GM23338 (cell line): ENCODE results near the gene TMEM60. TPM values are rescaled to one million over a fixed set of nuclear protein-coding genes. Genes with fewer than 3 reads are reported as not detected.

Experiments used
- ATAC-seq: fragments of 200-7000 bp; cut with Tn5 transposase; 3 replicates; pipeline ENCODE4 v1.9.1; 2020
- DNase-seq: peaks from one replicate; pipeline ENCODE4 v3.0.0-alpha.2; 2015; ENCODE audit warnings: low spot score
- H2AFZ ChIP-seq: fragments of 200-600 bp; sonication (generic); 2 replicates; pipeline ENCODE4 v1.8.0; 2016; ENCODE audit warnings: antibody characterized with exemption, mild to moderate bottlenecking, moderate library complexity
- H3F3A ChIP-seq: fragments of 200-600 bp; sonication (generic); replicated peaks from 2 replicates; pipeline ENCODE4 v1.8.0; 2017; ENCODE audit warnings: antibody characterized with exemption, mixed run types, low read depth
- H3K27ac ChIP-seq: fragments of 200-600 bp; sonication (generic); 2 replicates; pipeline ENCODE4 v1.6.1; 2016; ENCODE audit warnings: low read depth
- H3K27me3 ChIP-seq: fragments of 200-600 bp; sonication (generic); 2 replicates; pipeline ENCODE4 v1.8.0; 2016; ENCODE audit warnings: mild to moderate bottlenecking, mixed run types, moderate library complexity; ENCODE audit not compliant: insufficient read depth
- H3K36me3 ChIP-seq: fragments of 200-600 bp; sonication (generic); 2 replicates; pipeline ENCODE4 v1.8.0; 2016; ENCODE audit warnings: mild to moderate bottlenecking; ENCODE audit not compliant: insufficient read depth
- H3K4me1 ChIP-seq: fragments of 200-600 bp; sonication (generic); 2 replicates; pipeline ENCODE4 v1.8.0; 2016; ENCODE audit warnings: mild to moderate bottlenecking, moderate library complexity; ENCODE audit not compliant: insufficient read depth
- H3K4me2 ChIP-seq: fragments of 200-600 bp; sonication (generic); 2 replicates; pipeline ENCODE4 v1.7.1; 2017; ENCODE audit warnings: mixed run types
- H3K4me3 ChIP-seq: fragments of 200-600 bp; sonication (generic); 2 replicates; pipeline ENCODE4 v1.6.1; 2016; ENCODE audit warnings: mixed run types
- H3K79me2 ChIP-seq: fragments of 200-600 bp; sonication (generic); replicated peaks from 2 replicates; pipeline ENCODE4 v1.8.0; 2017; ENCODE audit warnings: mild to moderate bottlenecking; ENCODE audit not compliant: insufficient read depth
- H3K9me2 ChIP-seq: fragments of 200-600 bp; sonication (generic); 2 replicates; pipeline ENCODE4 v1.8.0; 2017; ENCODE audit not compliant: insufficient read depth
- H4K20me1 ChIP-seq: fragments of 200-600 bp; sonication (generic); replicated peaks from 2 replicates; pipeline ENCODE4 v1.8.0; 2017; ENCODE audit warnings: mild to moderate bottlenecking; ENCODE audit not compliant: insufficient read depth
- H3K27ac Mint-ChIP-seq: 2 replicates; pipeline ENCODE4 v1.8.0; 2020; ENCODE audit warnings: inconsistent platforms, mild to moderate bottlenecking, moderate library complexity, mixed read lengths
- H3K27me3 Mint-ChIP-seq: 3 replicates; pipeline ENCODE4 v1.8.0; 2022; ENCODE audit warnings: low read depth, mild to moderate bottlenecking, moderate library complexity, mixed read lengths, inconsistent platforms; ENCODE audit not compliant: insufficient read depth, poor library complexity
- H3K36me3 Mint-ChIP-seq: 3 replicates; pipeline ENCODE4 v1.8.0; 2021; ENCODE audit warnings: low read depth, mild to moderate bottlenecking, inconsistent platforms, moderate library complexity, mixed read lengths
- H3K4me1 Mint-ChIP-seq: 3 replicates; pipeline ENCODE4 v1.8.0; 2020; ENCODE audit warnings: mild to moderate bottlenecking, inconsistent platforms, mixed read lengths
- H3K4me3 Mint-ChIP-seq: 3 replicates; pipeline ENCODE4 v1.8.0; 2021; ENCODE audit warnings: moderate library complexity, mild to moderate bottlenecking, inconsistent platforms, mixed read lengths
- H3K9me3 Mint-ChIP-seq: 3 replicates; pipeline ENCODE4 v1.8.0; 2020; ENCODE audit warnings: moderate library complexity, mild to moderate bottlenecking, inconsistent platforms, mixed read lengths
- CREB1 ChIP-seq: fragments of 250-450 bp; sonication (Bioruptor Pico); IDR thresholded peaks from 2 replicates; pipeline ENCODE4 v1.5.0; 2020; ENCODE audit warnings: low read depth, mild to moderate bottlenecking, moderate library complexity
- EZH2 ChIP-seq: fragments of 200-600 bp; sonication (generic); IDR thresholded peaks from one replicate; pipeline ENCODE4 v1.8.0; 2017; ENCODE audit warnings: antibody characterized with exemption, mild to moderate bottlenecking, low read depth; ENCODE audit not compliant: unreplicated experiment
- EZH2phosphoT487 ChIP-seq: fragments of 200-600 bp; sonication (generic); IDR thresholded peaks from one replicate; pipeline ENCODE4 v1.8.1; 2018; ENCODE audit warnings: antibody characterized with exemption; ENCODE audit not compliant: unreplicated experiment
- JUNB ChIP-seq: IDR thresholded peaks from one replicate; pipeline ENCODE4 v1.6.1; 2016; ENCODE audit warnings: antibody characterized with exemption; ENCODE audit not compliant: unreplicated experiment
- NANOG ChIP-seq: IDR thresholded peaks from 2 replicates; pipeline ENCODE4 v1.6.1; 2016; ENCODE audit warnings: antibody characterized with exemption, borderline replicate concordance
- POLR2AphosphoS5 ChIP-seq: IDR thresholded peaks from 2 replicates; pipeline ENCODE4 v1.6.1; 2016; ENCODE audit warnings: antibody characterized with exemption, low read depth
- STAT1 ChIP-seq: IDR thresholded peaks from one replicate; pipeline ENCODE4 v1.6.1; 2016; ENCODE audit warnings: antibody characterized with exemption; ENCODE audit not compliant: unreplicated experiment
- ZNF114 ChIP-seq: fragments of 250-450 bp; sonication (Bioruptor Pico); IDR thresholded peaks from 2 replicates; pipeline ENCODE4 v1.5.0; 2020; ENCODE audit warnings: mild to moderate bottlenecking, moderate library complexity
- ZNF331 ChIP-seq: fragments of 250-450 bp; sonication (Bioruptor Pico); IDR thresholded peaks from 2 replicates; pipeline ENCODE4 v1.5.0; 2020; ENCODE audit warnings: low read depth, mild to moderate bottlenecking, moderate library complexity
- ZNF462 ChIP-seq: fragments of 250-450 bp; sonication (Bioruptor Pico); IDR thresholded peaks from 2 replicates; pipeline ENCODE4 v1.5.0; 2020; ENCODE audit warnings: mild to moderate bottlenecking, moderate library complexity
- polyA plus RNA-seq: library from polyadenylated mRNA; unstranded; fragments of >200 nt; fragmentation: Nextera tagmentation; extraction: Ambion mirVana; gene quantifications from 2 replicates; pipeline ENCODE4 v1.2.1, GENCODE V29; 2016
- total RNA-seq: library from RNA; depleted of rRNA; stranded (reverse); fragments of >200 nt; shearing (Covaris generic); gene quantifications from 2 replicates; pipeline ENCODE4 v1.2.3, GENCODE V29; 2014
- TF ChIP-seq, protein P1 (sequence below): IDR thresholded peaks from 2 replicates; pipeline ENCODE4 v1.6.1; 2016; ENCODE audit warnings: antibody characterized with exemption
- TF ChIP-seq, protein P2 (sequence below), 2 experiments: fragments of 200-600 bp in 1 of 2; sonication (generic) in 1 of 2; conservative IDR thresholded peaks; 2 replicates each; pipeline versions ENCODE4 v1.5.1 to v1.6.1; 2016 to 2017; ENCODE audit warnings: antibody characterized with exemption in 2 of 2, low read depth in 2 of 2, mild to moderate bottlenecking in 2 of 2, moderate library complexity in 1 of 2
- TF ChIP-seq, protein P3 (sequence below): IDR thresholded peaks from one replicate; pipeline ENCODE4 v1.6.1; 2018; ENCODE audit warnings: antibody characterized with exemption; ENCODE audit not compliant: unreplicated experiment

Gene TMEM60
- total and polyA plus RNA-seq, 2 experiments from 2014 or later = 29.5 to 68.2 TPM

DNA sequence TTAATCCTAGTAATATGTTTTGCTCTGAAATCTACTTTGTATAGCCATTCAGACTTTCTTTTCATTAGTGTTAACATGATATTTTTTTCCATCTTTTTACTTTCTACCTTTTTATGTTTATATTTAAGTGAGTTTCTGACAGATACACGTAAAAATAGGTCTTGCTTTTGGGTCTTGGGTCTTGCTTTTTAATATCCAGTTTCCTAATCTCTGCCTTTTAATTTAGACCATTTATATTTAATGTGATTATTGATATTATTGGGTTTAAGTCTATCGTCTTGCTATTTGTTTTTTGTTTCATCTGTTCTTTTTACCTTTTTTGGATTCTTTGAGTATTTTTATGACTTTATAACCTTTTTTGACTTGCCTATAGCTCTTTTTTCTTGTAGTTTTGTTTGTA is 8.2 kb upstream of the TMEM60 start:
- no peak for ATAC-seq
- Histone ChIP-seq H3K4me3 (no peak overlapping the region), H3K27me3 (no peaks in the 10 kb centered on the region), H3K4me2 (no peak overlapping the region), H3K36me3 (no peaks in the 10 kb centered on the region; the same call in 1 of the 2 replicates), H3F3A (no peaks in the 10 kb centered on the region), H3K27ac (no peak overlapping the region), H4K20me1 (no peaks in the 10 kb centered on the region; the same call in 1 of the 2 replicates), H3K79me2 (peaks cover 63% of the 10 kb centered on the region), H3K9me2 (no peaks in the 10 kb centered on the region), H3K4me1 (no peaks in the 10 kb centered on the region), H2AFZ (no peak overlapping the region)
- no peaks in the 10 kb centered on the region for H3K4me1 Mint-ChIP-seq
- DNase-seq = no peak
- no peak overlapping the region for H3K27ac Mint-ChIP-seq
- TF ChIP-seq NANOG = no peak
- no peak for TF ChIP-seq STAT1
- TF ChIP-seq, protein P1, sequence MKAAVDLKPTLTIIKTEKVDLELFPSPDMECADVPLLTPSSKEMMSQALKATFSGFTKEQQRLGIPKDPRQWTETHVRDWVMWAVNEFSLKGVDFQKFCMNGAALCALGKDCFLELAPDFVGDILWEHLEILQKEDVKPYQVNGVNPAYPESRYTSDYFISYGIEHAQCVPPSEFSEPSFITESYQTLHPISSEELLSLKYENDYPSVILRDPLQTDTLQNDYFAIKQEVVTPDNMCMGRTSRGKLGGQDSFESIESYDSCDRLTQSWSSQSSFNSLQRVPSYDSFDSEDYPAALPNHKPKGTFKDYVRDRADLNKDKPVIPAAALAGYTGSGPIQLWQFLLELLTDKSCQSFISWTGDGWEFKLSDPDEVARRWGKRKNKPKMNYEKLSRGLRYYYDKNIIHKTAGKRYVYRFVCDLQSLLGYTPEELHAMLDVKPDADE = no peak
- TF ChIP-seq JUNB = no peak
- no peak for TF ChIP-seq EZH2phosphoT487
- TF ChIP-seq, protein P2, sequence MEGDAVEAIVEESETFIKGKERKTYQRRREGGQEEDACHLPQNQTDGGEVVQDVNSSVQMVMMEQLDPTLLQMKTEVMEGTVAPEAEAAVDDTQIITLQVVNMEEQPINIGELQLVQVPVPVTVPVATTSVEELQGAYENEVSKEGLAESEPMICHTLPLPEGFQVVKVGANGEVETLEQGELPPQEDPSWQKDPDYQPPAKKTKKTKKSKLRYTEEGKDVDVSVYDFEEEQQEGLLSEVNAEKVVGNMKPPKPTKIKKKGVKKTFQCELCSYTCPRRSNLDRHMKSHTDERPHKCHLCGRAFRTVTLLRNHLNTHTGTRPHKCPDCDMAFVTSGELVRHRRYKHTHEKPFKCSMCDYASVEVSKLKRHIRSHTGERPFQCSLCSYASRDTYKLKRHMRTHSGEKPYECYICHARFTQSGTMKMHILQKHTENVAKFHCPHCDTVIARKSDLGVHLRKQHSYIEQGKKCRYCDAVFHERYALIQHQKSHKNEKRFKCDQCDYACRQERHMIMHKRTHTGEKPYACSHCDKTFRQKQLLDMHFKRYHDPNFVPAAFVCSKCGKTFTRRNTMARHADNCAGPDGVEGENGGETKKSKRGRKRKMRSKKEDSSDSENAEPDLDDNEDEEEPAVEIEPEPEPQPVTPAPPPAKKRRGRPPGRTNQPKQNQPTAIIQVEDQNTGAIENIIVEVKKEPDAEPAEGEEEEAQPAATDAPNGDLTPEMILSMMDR (conservative IDR thresholded peaks at IDR 0.05; ENCODE audit: low read depth in 2 of 2) = no peak
- no peak for TF ChIP-seq ZNF114
- TF ChIP-seq POLR2AphosphoS5 = no peak
- no peak for TF ChIP-seq CREB1 (CRISPR knock-in tag)
- no peak for TF ChIP-seq EZH2
- TF ChIP-seq, protein P3, sequence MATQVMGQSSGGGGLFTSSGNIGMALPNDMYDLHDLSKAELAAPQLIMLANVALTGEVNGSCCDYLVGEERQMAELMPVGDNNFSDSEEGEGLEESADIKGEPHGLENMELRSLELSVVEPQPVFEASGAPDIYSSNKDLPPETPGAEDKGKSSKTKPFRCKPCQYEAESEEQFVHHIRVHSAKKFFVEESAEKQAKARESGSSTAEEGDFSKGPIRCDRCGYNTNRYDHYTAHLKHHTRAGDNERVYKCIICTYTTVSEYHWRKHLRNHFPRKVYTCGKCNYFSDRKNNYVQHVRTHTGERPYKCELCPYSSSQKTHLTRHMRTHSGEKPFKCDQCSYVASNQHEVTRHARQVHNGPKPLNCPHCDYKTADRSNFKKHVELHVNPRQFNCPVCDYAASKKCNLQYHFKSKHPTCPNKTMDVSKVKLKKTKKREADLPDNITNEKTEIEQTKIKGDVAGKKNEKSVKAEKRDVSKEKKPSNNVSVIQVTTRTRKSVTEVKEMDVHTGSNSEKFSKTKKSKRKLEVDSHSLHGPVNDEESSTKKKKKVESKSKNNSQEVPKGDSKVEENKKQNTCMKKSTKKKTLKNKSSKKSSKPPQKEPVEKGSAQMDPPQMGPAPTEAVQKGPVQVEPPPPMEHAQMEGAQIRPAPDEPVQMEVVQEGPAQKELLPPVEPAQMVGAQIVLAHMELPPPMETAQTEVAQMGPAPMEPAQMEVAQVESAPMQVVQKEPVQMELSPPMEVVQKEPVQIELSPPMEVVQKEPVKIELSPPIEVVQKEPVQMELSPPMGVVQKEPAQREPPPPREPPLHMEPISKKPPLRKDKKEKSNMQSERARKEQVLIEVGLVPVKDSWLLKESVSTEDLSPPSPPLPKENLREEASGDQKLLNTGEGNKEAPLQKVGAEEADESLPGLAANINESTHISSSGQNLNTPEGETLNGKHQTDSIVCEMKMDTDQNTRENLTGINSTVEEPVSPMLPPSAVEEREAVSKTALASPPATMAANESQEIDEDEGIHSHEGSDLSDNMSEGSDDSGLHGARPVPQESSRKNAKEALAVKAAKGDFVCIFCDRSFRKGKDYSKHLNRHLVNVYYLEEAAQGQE = no peak
- TF ChIP-seq ZNF331 (CRISPR knock-in tag) = no peak
- TF ChIP-seq ZNF462 = no peak
- H3K9me3 Mint-ChIP-seq = peaks cover 16% of the 10 kb centered on the region; the same call in 2 of the 3 replicates
- H3K27me3 Mint-ChIP-seq = peaks cover 2% of the 10 kb centered on the region
- peaks cover 17% of the 10 kb centered on the region; the same call in 2 of the 3 replicates for H3K36me3 Mint-ChIP-seq
- H3K4me3 Mint-ChIP-seq = no peak overlapping the region
